PC-3 (cell line): ENCODE results near the gene BLNK. TPM values are rescaled to one million over a fixed set of nuclear protein-coding genes. Genes with fewer than 3 reads are reported as not detected.
A peak's percentile ranks its signal among the peaks of the same experiment; 100 is the strongest.

ENCODE experiments used
- ATAC-seq: fragments of 200-7000 bp; cut with Tn5 transposase; 2 replicates; pipeline ENCODE4 v1.9.1; 2020; ENCODE audit warnings: mild to moderate bottlenecking, moderate library complexity
- BruUV-seq: library from RNA; stranded (reverse); fragments of 400-500 nt; replicated peaks from 2 replicates; lab custom pipeline; 2021; lab: Mats Ljungman, UMichigan
- CTCF ChIA-PET: fragments of 300-600 bp; sonication (Branson Sonifier 250); formaldehyde crosslinking; loops from one replicate; lab custom pipeline; 2022; ENCODE audit warnings: antibody characterized with exemption; lab: Charles Lee
- POLR2A ChIA-PET: fragments of 300-600 bp; sonication (Branson Sonifier 250); formaldehyde crosslinking; loops from one replicate; lab custom pipeline; 2022; ENCODE audit warnings: antibody characterized with exemption; ENCODE audit not compliant: unreplicated experiment; lab: Charles Lee
- DNase-seq: peaks from one replicate; pipeline ENCODE4 v3.0.0-alpha.2; 2015
- H2AFZ ChIP-seq: fragments of 300-600 bp; sonication (generic); 2 replicates; pipeline ENCODE4 v1.6.0; 2016; ENCODE audit warnings: antibody characterized with exemption, low read length
- H3F3A ChIP-seq: fragments of 300-600 bp; sonication (generic); one replicate; pipeline ENCODE4 v1.6.0; 2017; ENCODE audit warnings: antibody characterized with exemption, low read length, control low read depth, mild to moderate bottlenecking; ENCODE audit not compliant: unreplicated experiment
- H3K27ac ChIP-seq: fragments of 300-600 bp; sonication (generic); 2 replicates; pipeline ENCODE4 v1.5.1; 2016; ENCODE audit warnings: mild to moderate bottlenecking, low read length
- H3K27me3 ChIP-seq: fragments of 300-600 bp; sonication (generic); 2 replicates; pipeline ENCODE4 v1.6.1; 2016; ENCODE audit warnings: low read length, mixed read lengths
- H3K36me3 ChIP-seq: fragments of 300-600 bp; sonication (generic); 2 replicates; pipeline ENCODE4 v1.6.1; 2016; ENCODE audit warnings: low read depth, mixed run types, low read length, mixed read lengths
- H3K4me1 ChIP-seq: fragments of 300-600 bp; sonication (generic); 2 replicates; pipeline ENCODE4 v1.5.1; 2016; ENCODE audit warnings: low read length; ENCODE audit not compliant: insufficient read depth
- H3K4me2 ChIP-seq: fragments of 300-600 bp; sonication (generic); 2 replicates; pipeline ENCODE4 v1.6.0; 2016; ENCODE audit warnings: low read length
- H3K4me3 ChIP-seq: fragments of 300-600 bp; sonication (generic); 2 replicates; pipeline ENCODE4 v1.5.1; 2016; ENCODE audit warnings: mild to moderate bottlenecking, low read length, mixed read lengths
- H3K79me2 ChIP-seq: fragments of 300-600 bp; sonication (generic); 2 replicates; pipeline ENCODE4 v1.6.1; 2017; ENCODE audit warnings: low read length, mixed read lengths
- H3K9ac ChIP-seq: fragments of 300-600 bp; sonication (generic); 2 replicates; pipeline ENCODE4 v1.6.0; 2016; ENCODE audit warnings: mild to moderate bottlenecking, low read length
- H3K9me2 ChIP-seq: fragments of 300-600 bp; sonication (generic); replicated peaks from 2 replicates; pipeline ENCODE4 v1.6.1; 2016; ENCODE audit warnings: mixed run types, low read length, mixed read lengths
- H3K9me3 ChIP-seq: fragments of 300-600 bp; sonication (generic); 2 replicates; pipeline ENCODE4 v1.6.1; 2016; ENCODE audit warnings: low read length, mixed read lengths
- H4K20me1 ChIP-seq: fragments of 300-600 bp; sonication (generic); 2 replicates; pipeline ENCODE4 v1.6.1; 2016; ENCODE audit warnings: low read length, mixed read lengths
- CTCF ChIP-seq: fragments of 300-600 bp; sonication (generic); conservative IDR thresholded peaks from 2 replicates; pipeline ENCODE4 v1.5.1; 2017; ENCODE audit warnings: antibody characterized with exemption, low read depth, mild to moderate bottlenecking, low read length
- EZH2 ChIP-seq: fragments of 300-600 bp; sonication (generic); IDR thresholded peaks from one replicate; pipeline ENCODE4 v1.6.1; 2017; ENCODE audit warnings: antibody characterized with exemption, mild to moderate bottlenecking, low read length; ENCODE audit not compliant: unreplicated experiment
- EZH2phosphoT487 ChIP-seq: fragments of 300-600 bp; sonication (generic); IDR thresholded peaks from 2 replicates; pipeline ENCODE4 v1.6.1; 2018; ENCODE audit warnings: mild to moderate bottlenecking, antibody characterized with exemption, low read length, borderline replicate concordance
- intact Hi-C: fragments of 100-400 bp; cut with micrococcal nuclease; formaldehyde crosslinking; loops from 2 replicates; pipeline ENCODE4 v1.9.0; 2023
- total RNA-seq: library from RNA; depleted of rRNA; stranded (reverse); fragments of >200 nt; gene quantifications from 2 replicates; pipeline ENCODE4 v1.2.3, GENCODE V29; 2014

Gene BLNK
- total RNA-seq, 1 experiment from 2014 or later = not detected

- no peak overlapping the region for H3K4me3 ChIP-seq
- ChIA-PET CTCF (no interaction called here), POLR2A (no interaction called here)
- ATAC-seq (no peak), DNase-seq (no peak)
- H3F3A ChIP-seq = no peaks in the 10 kb centered on the region
- H4K20me1 ChIP-seq = no peaks in the 10 kb centered on the region
- no peak overlapping the region for H3K9ac ChIP-seq
- no peak overlapping the region for H2AFZ ChIP-seq
- no peaks in the 10 kb centered on the region for H3K36me3 ChIP-seq
- no peaks in the 10 kb centered on the region for H3K4me1 ChIP-seq
- intact Hi-C loops = no loop called here
- no peaks in the 10 kb centered on the region for H3K9me3 ChIP-seq
- H3K27me3 ChIP-seq = peaks cover 16% of the 10 kb centered on the region; the same call in 1 of the 2 replicates
- no peaks in the 10 kb centered on the region for H3K79me2 ChIP-seq
- H3K4me2 ChIP-seq = no peak overlapping the region
- no peak overlapping the region for H3K27ac ChIP-seq
- BruUV-seq = no TSS peak
- no peaks in the 10 kb centered on the region for H3K9me2 ChIP-seq
- no peak for TF ChIP-seq EZH2
- TF ChIP-seq CTCF = no peak
- no peak for TF ChIP-seq EZH2phosphoT487
These were observed 37.4 kb downstream of the BLNK start for GRCh38 chr10:96233959-96234358.

- Histone ChIP-seq H3K9ac (no peak overlapping the region), H2AFZ (no peak overlapping the region), H3K27me3 (peaks cover 12% of the 10 kb centered on the region; the same call in 1 of the 2 replicates), H3F3A (no peaks in the 10 kb centered on the region), H3K79me2 (no peaks in the 10 kb centered on the region), H3K4me2 (no peak overlapping the region), H4K20me1 (no peaks in the 10 kb centered on the region), H3K9me2 (no peaks in the 10 kb centered on the region), H3K4me1 (no peaks in the 10 kb centered on the region), H3K27ac (no peak overlapping the region), H3K9me3 (no peaks in the 10 kb centered on the region), H3K36me3 (no peaks in the 10 kb centered on the region), H3K4me3 (no peak overlapping the region)
- DNase-seq (no peak), ATAC-seq (no peak)
- POLR2A ChIA-PET = no interaction called here
- CTCF ChIA-PET = no interaction called here
- no TSS peak for BruUV-seq
- intact Hi-C loops = no loop called here
- no peak for TF ChIP-seq EZH2
- no peak for TF ChIP-seq CTCF
- TF ChIP-seq EZH2phosphoT487 = no peak
These were observed 40.8 kb downstream of the BLNK start for GRCh38 chr10:96230527-96230926.

- no TSS peak for BruUV-seq
These were observed 41.8 kb downstream of the BLNK start for GRCh38 chr10:96229568-96230030.

More at GRCh38 chr10:96229568-96230030, 41.8 kb downstream of the BLNK start:
- no peaks in the 10 kb centered on the region for H3K36me3 ChIP-seq
- POLR2A ChIA-PET = interaction anchor here (0.5 kb wide), 1 partner anchor 262 kb away, joined by 3 read pairs; no protein-coding TSS in a partner anchor
- no peaks in the 10 kb centered on the region for H3K9me2 ChIP-seq
- TF ChIP-seq EZH2phosphoT487 (no peak), EZH2 (no peak), CTCF (peak; percentile 84)
- no peak overlapping the region for H2AFZ ChIP-seq
- H3K4me3 ChIP-seq = no peak overlapping the region
- no peaks in the 10 kb centered on the region for H4K20me1 ChIP-seq
- H3K4me2 ChIP-seq = no peak overlapping the region
- intact Hi-C loops = loop anchor here (10.0 kb wide), 1 partner anchor 65 kb away; no protein-coding TSS in a partner anchor
- CTCF ChIA-PET = interaction anchor here (0.6 to 0.7 kb wide), 6 partner anchors 10 to 153 kb away, joined by 3 to 12 read pairs (median 4); no protein-coding TSS in a partner anchor
- H3K9ac ChIP-seq = no peak overlapping the region
- ATAC-seq = peak; percentile 58
- no peaks in the 10 kb centered on the region for H3F3A ChIP-seq
- no peaks in the 10 kb centered on the region for H3K9me3 ChIP-seq
- peaks cover 12% of the 10 kb centered on the region; the same call in 1 of the 2 replicates for H3K27me3 ChIP-seq
- DNase-seq = peak; percentile 69
- no peak overlapping the region for H3K27ac ChIP-seq
- H3K4me1 ChIP-seq = no peaks in the 10 kb centered on the region
- H3K79me2 ChIP-seq = no peaks in the 10 kb centered on the region
